Measurements from ENCODE around the gene LMO1.

Gene LMO1

GRCh38 chr11:8267831-8268529 lies 4.3 kb upstream of the LMO1 start:
- H3K4me1 ChIP-seq (ENCODE audit: control insufficient read depth, low read length), result peaks cover 7% of the 10 kb centered on the region; the same call in 1 of the 2 replicates
- no peak overlapping the region for H3K27ac ChIP-seq (ENCODE audit: low read depth, low read length)
- no peaks in the 10 kb centered on the region for H4K20me1 ChIP-seq (ENCODE audit: control insufficient read depth, insufficient read depth, low read depth, low read length)
- H3K79me2 ChIP-seq (ENCODE audit: control insufficient read depth, low read length), result no peaks in the 10 kb centered on the region
- no peaks in the 10 kb centered on the region for H3F3A ChIP-seq (ENCODE audit: control insufficient read depth, insufficient read depth)
- H3K9me2 ChIP-seq (replicated peaks; ENCODE audit: control insufficient read depth, low read length), result no peaks in the 10 kb centered on the region
- no peak overlapping the region for H3K4me3 ChIP-seq (ENCODE audit: low read length)
- H3K4me2 ChIP-seq (ENCODE audit: low read length), result no peak overlapping the region
- TF ChIP-seq EZH2phosphoT487 (IDR thresholded peaks at IDR 0.05; ENCODE audit: borderline replicate concordance, low read length), result no peak
- TF ChIP-seq, protein P1, sequence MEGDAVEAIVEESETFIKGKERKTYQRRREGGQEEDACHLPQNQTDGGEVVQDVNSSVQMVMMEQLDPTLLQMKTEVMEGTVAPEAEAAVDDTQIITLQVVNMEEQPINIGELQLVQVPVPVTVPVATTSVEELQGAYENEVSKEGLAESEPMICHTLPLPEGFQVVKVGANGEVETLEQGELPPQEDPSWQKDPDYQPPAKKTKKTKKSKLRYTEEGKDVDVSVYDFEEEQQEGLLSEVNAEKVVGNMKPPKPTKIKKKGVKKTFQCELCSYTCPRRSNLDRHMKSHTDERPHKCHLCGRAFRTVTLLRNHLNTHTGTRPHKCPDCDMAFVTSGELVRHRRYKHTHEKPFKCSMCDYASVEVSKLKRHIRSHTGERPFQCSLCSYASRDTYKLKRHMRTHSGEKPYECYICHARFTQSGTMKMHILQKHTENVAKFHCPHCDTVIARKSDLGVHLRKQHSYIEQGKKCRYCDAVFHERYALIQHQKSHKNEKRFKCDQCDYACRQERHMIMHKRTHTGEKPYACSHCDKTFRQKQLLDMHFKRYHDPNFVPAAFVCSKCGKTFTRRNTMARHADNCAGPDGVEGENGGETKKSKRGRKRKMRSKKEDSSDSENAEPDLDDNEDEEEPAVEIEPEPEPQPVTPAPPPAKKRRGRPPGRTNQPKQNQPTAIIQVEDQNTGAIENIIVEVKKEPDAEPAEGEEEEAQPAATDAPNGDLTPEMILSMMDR (IDR thresholded peaks at IDR 0.05; ENCODE audit: low read depth, low read length, poor library complexity, severe bottlenecking), result no peak
- H3K9me3 ChIP-seq (ENCODE audit: control insufficient read depth, insufficient read depth, low read length), result no peaks in the 10 kb centered on the region
- H3K36me3 ChIP-seq (ENCODE audit: control insufficient read depth, low read length), result no peaks in the 10 kb centered on the region
- H3K27me3 ChIP-seq (ENCODE audit: control insufficient read depth, low read length), result peaks cover 48% of the 10 kb centered on the region

DNA sequence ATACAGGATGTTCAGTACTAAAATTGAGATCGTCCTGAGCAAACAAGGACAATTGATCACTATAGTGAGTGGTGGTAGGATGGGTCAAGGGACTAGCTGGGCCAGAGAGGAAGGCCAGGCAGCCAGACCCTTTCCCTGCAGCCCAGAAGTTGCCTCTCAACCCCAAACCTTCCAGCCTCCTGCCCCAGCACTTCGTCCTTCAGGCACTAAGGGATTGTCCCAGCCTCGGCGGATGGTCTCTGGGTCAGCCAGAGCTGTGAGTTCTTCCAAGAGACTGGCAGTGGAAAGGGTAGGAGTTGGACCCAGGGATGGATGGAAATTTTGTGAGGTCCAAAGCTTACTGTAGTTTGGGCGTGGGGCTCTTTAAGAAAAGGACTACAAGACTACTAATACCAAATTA lies 3.6 kb upstream of the LMO1 start:
- H3K4me1 ChIP-seq (ENCODE audit: control insufficient read depth, low read length), result peaks cover 7% of the 10 kb centered on the region; the same call in 1 of the 2 replicates
- no peak for TF ChIP-seq EZH2phosphoT487 (IDR thresholded peaks at IDR 0.05; ENCODE audit: borderline replicate concordance, low read length)
- TF ChIP-seq, protein P1 (IDR thresholded peaks at IDR 0.05; ENCODE audit: low read depth, low read length, poor library complexity, severe bottlenecking), result no peak
- H4K20me1 ChIP-seq (ENCODE audit: control insufficient read depth, insufficient read depth, low read depth, low read length), result no peaks in the 10 kb centered on the region
- H3K79me2 ChIP-seq (ENCODE audit: control insufficient read depth, low read length), result no peaks in the 10 kb centered on the region
- H3F3A ChIP-seq (ENCODE audit: control insufficient read depth, insufficient read depth), result no peaks in the 10 kb centered on the region
- H3K4me3 ChIP-seq (ENCODE audit: low read length), result no peak overlapping the region
- peaks cover 50% of the 10 kb centered on the region for H3K27me3 ChIP-seq (ENCODE audit: control insufficient read depth, low read length)
- no peak overlapping the region for H3K27ac ChIP-seq (ENCODE audit: low read depth, low read length)
- no peaks in the 10 kb centered on the region for H3K36me3 ChIP-seq (ENCODE audit: control insufficient read depth, low read length)
- H3K9me3 ChIP-seq (ENCODE audit: control insufficient read depth, insufficient read depth, low read length), result no peaks in the 10 kb centered on the region
- no peak overlapping the region for H3K4me2 ChIP-seq (ENCODE audit: low read length)
- no peaks in the 10 kb centered on the region for H3K9me2 ChIP-seq (replicated peaks; ENCODE audit: control insufficient read depth, low read length)

GRCh38 chr11:8266246-8267241 lies 2.9 kb upstream of the LMO1 start:
- TF ChIP-seq, protein P1 (IDR thresholded peaks at IDR 0.05; ENCODE audit: low read depth, low read length, poor library complexity, severe bottlenecking), result no peak
- no peak for TF ChIP-seq EZH2phosphoT487 (IDR thresholded peaks at IDR 0.05; ENCODE audit: borderline replicate concordance, low read length)
- no peaks in the 10 kb centered on the region for H3K9me3 ChIP-seq (ENCODE audit: control insufficient read depth, insufficient read depth, low read length)
- H3K79me2 ChIP-seq (ENCODE audit: control insufficient read depth, low read length), result no peaks in the 10 kb centered on the region
- H3K36me3 ChIP-seq (ENCODE audit: control insufficient read depth, low read length), result no peaks in the 10 kb centered on the region
- H3K4me1 ChIP-seq (ENCODE audit: control insufficient read depth, low read length), result peaks cover 7% of the 10 kb centered on the region; the same call in 1 of the 2 replicates
- no peaks in the 10 kb centered on the region for H4K20me1 ChIP-seq (ENCODE audit: control insufficient read depth, insufficient read depth, low read depth, low read length)
- no peak overlapping the region for H3K4me3 ChIP-seq (ENCODE audit: low read length)
- H3F3A ChIP-seq (ENCODE audit: control insufficient read depth, insufficient read depth), result no peaks in the 10 kb centered on the region
- no peak overlapping the region for H3K27ac ChIP-seq (ENCODE audit: low read depth, low read length)
- H3K27me3 ChIP-seq (ENCODE audit: control insufficient read depth, low read length), result peaks cover 58% of the 10 kb centered on the region
- no peak overlapping the region for H3K4me2 ChIP-seq (ENCODE audit: low read length)
- no peaks in the 10 kb centered on the region for H3K9me2 ChIP-seq (replicated peaks; ENCODE audit: control insufficient read depth, low read length)
